ENCODE data around the gene GON7.
A peak's percentile ranks its signal among the peaks of the same experiment; 100 is the strongest.
"Not testable (repeated sequence)": the region's sequence is repeated elsewhere in the genome, so short reads cannot be mapped to it uniquely, and the experiment has no call there.

GON7 gene, protein sequence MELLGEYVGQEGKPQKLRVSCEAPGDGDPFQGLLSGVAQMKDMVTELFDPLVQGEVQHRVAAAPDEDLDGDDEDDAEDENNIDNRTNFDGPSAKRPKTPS

DNA sequence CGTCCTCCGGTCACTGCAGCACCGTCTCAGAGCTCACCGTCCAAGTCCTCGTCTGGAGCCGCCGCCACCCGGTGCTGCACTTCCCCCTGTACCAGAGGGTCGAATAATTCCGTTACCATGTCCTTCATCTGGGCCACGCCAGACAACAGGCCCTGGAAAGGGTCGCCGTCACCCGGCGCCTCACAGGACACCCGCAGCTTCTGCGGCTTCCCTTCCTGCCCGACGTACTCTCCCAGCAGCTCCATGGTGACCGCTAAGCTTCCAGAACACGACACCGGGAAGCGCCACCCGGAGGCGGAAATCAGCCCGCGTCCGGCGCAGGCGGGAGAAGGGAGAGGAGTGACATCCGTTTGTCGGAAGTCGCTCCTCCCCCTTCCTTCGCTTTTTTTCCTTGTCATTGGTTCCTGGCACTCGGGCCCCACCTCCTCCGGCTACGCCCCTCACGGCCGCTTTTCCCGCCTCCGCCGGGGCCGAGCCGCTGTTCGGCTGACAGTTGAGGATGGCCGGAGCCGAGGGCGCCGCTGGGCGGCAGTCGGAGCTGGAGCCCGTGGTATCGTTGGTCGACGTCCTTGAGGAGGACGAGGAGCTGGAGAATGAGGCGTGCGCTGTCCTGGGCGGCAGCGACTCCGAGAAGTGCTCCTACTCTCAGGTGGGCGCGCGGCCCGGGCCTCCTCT, at the start of gene GON7, which contains the start of gene UBR7:
Gene GON7 (minus strand): TSS at position 273 of the 675 bp plus-strand sequence. CDS start 28 bp downstream, at position 245.
Gene UBR7 (plus strand): TSS at position 464 of the 675 bp plus-strand sequence. CDS start 36 bp downstream, at position 500.
- DNase-seq (ENCODE audit: low spot score) = peak; percentile 96

DNA sequence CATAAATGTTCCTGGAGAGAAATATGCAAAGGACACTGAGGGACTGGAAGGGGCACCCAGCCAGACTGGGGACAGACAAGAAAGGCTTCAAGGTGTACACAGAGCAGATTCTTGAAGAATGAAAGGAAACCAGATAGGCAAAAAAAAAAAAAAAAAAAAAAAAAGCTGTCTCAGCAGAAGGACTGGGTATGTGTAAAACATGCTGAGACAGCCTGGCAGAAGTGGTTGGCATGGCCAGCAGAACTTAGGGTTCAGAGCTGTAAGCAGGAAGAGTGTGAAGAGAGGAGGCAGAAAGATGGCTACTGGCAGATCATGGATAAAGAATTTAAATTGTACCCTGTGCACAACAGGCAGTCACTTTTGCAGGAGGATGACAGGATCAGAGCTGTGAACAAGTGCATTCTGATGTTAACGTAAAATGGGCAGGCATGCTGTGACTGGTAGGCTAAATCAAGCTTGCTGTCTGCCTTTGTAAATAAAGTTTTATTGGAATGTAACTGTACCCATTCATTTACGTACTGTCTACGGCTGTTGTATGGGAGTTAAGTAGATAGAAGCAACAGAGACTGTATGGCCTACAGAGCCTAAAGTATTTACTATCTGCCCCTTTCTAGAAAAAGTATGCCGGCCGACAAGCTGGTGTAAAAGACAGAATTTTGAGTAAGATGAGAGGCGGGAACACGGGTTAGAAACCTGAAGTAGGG, 42.4 kb upstream of the GON7 start:
- DNase-seq (ENCODE audit: low spot score) = no peak

DNA sequence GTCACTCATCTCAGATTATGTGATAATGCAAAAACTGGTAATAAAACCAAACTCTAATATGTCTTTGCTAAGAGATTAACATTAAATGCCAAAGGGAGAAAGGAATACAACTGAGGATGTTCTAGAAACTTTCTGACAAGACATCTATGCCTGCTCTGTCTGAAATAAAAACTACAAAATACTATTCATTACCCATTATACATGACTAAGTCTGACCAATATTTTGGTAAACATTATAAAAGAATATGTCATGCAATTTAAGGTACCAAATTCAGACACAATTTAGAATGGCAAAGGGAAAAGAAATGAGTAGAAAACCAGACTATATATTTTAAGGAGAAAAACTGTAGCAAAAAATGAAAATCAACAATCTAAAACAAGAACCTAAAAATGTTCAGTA, 39.7 kb upstream of the GON7 start:
- no peak for DNase-seq (ENCODE audit: low spot score)

DNA sequence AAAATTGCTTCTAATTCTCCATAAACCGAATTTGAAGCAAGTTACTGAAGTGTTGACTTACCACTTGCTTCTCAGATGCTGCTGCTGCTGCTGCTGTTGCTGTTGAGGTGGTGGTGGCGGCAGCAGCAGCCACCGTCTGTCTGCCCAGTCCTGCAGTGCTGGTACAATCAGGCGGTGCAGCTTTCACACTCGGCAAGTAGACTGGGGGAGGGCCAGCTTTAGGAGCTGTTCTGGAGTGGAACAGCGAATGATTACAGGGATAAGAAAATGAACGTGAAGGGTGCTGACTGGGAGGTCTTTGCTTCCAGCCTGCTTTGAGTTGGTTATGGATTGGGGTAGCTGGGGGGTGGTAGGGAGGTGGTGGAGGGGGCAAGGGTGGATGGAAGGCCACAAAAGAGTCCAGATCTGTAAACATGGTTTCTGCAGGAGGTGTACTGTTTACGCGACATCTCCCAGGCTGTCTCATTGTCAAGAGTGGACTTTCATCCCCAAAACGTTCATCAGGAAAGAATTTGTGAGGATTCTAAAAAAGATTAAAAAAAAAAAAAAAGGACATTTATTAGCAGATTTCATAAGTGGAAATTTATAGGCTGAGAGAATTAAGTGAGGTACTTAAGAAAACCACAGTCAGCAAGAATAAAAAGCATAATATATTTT, 39.0 kb upstream of the GON7 start:
- no peak for DNase-seq (ENCODE audit: low spot score)

DNA sequence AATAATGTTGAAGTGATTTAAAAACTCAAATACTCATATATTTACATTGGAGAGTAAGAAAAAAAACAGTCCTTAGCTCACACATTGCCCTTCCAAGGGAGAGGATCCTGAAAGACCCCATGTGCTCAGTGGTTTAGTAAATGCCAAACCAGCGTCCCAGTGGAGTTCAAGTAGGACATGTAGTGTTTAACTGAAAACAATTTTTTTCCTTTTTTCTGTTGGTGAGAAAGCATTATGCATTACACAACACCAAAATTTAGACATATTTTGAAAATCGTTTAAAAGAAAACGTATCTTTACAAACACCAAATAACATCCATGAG, 33.8 kb upstream of the GON7 start:
- DNase-seq (ENCODE audit: low spot score) = no peak

DNA sequence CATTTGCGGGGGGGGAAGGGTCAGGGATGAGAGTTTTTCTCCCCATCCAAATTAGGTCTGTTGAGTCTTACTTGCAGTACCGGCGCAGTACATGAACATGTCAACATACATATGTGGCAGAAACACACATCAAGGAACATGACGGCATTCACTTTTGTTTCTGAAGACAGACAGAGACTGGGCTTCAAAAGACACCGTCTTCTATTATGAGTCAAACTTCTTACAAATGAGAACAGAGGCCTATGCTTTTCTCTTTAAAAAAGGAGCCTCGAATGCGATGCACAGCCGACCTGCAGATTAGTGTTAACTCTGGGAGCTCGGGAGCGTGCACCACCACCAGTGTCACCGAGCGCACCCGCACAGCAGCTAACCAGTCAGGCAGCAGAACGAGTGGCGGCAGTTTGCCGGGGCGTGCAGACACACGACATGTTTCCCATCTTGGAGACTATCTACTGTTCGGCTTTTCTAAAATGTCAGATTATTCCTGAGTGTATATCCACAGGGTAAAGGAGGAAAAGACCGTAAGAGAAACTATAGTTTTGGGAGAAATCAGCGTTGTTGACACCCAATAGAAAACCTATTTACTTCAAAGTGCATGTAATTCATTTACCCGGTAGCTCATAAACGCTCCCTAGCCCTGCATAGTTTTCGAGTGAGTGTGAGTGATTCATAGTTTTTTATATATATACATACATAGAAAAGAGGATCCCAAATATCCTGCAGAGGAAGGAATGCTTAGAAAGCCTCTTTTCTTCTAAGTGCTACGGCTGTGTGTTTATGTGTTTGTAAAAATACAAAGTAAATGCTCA, 33.2 kb upstream of the GON7 start:
- no peak for DNase-seq (ENCODE audit: low spot score)

DNA sequence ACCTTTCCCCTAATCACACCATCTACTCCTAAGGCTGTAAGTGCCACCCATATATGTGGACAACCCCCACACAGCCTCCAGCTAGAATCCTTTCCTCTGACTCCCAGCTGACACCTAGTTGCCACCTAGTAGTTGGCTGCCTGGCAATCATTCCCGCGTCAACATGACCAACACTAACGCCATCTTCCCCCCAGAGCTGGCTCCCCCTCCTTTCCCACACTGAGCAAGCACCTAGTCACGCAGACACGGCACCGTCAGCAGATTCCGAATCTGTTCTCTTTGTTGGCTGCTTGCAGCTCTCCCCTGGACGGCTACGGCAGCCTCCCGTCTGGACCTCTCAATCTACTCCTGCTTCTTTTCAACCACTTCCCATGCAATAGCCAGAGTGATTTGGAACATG, 27.9 kb upstream of the GON7 start:
- DNase-seq (ENCODE audit: low spot score) = no peak

DNA sequence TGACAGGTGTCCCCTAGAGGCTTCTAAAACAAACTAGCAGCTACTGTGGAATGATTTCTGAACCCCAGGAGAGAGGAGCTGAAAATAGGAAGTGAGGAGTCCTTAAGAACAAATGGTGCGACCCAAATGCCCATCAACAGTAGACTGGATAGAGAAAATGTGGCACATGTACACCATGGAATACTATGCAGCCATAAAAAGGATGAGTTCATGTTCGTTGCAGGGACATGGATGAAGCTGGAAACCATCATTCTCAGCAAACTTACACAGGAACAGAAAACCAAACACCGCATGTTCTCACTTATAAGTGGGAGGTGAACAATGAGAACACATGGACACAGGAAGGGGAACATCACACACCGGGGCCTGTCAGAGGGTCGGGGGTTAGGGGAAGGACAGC, 26.2 kb upstream of the GON7 start:
- not testable (repeated sequence) for DNase-seq (ENCODE audit: low spot score)

DNA sequence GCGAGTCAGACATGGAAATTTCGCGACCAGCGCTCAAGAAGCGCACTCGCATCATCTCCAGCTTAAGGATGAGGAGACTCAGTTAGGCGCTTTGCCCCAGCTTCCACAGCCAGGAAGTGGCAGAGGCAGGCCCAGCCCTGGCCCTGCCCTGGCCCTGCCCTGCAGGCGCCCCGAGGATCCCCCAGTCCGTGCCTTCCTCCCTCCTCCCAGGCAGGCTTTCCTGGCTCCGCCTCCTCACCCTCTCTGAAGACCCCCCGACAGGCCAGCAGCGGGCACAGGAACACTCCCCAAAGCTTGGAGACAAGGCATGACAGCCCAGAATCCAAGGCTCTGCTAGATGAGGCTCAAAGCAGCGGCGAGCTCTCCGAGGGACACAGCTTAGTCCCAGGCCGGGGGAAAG, 25.3 kb upstream of the GON7 start:
- no peak for DNase-seq (ENCODE audit: low spot score)

DNA sequence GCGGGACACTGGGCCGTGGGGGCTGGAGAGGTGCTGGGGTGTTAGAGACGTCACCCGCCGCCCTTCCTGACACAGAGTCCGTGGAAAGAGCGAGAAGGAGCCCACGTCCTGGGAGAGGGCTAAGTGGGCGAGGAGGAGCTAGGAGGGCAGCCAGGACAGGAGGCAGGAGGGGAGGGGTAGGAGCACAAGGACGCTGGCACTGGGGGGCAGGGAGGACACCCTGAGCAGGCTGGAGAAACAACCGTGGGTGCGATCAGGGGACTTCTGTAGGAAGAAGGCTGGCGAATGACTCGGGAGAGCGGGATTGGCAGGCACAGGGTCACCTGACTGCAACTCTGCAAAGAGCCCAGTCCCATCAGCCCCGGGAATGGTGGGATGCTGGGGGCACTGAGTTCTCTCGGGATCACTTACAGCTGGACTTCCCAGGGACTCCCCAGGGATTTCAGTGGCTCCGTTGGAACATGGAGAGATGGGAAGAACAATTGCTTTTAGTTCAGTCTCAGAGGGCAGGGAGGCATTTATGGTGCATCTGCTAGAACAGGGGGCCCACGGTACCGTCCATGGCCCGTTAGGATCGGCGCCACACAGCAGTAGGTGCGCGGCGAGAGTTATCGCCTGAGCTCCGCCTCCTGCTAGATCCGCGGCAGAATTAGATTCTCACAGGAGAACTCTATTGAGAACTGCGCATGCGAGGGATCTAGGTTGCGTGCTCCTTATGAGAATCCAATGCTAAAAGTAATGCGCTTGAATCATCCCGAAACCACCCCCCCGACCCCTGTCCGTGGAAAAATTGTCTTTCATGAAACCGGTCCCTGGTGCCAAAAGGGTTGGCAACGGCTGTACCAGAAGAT, 24.5 kb upstream of the GON7 start:
- no peak for DNase-seq (ENCODE audit: low spot score)

DNA sequence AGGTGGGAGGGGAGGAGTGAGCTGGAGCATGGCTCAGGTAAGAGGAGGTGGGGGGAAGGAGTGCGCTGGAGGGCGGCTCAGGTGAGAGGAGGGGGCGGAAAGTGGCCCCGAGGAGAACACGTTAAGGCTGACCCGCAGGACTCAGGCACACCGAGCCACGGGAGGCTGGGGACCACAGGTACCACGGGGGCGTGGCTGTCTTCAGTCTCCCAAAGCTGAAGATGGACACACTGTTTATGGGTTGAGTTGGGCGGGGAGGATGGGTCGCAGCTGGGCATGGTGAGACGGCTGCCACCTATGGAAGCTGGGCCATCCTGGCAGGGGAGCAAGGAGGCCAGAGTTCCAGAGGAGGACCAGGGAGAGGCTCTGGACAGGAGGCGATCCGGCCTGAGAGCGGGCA, 23.7 kb upstream of the GON7 start:
- DNase-seq (ENCODE audit: low spot score) = no peak

DNA sequence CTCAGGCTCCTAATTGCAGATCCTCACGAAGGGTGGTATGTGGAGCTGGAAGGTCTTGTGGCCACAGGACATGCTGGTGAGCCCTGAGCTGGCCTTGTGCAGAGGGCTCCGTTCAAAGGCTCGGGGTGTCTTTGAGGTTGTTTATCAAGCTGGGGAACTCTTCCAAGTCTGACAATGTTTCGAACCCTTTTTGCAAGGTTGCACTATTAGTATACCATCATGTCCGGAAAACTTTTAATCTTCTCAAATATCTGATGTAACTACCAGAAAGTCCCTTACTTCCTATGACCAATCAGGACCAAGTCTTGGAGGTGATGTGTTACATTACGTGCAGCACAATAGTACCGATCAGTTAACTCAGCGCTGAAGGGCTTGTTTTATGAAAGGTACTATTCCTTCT, 21.7 kb upstream of the GON7 start:
- no peak for DNase-seq (ENCODE audit: low spot score)

DNA sequence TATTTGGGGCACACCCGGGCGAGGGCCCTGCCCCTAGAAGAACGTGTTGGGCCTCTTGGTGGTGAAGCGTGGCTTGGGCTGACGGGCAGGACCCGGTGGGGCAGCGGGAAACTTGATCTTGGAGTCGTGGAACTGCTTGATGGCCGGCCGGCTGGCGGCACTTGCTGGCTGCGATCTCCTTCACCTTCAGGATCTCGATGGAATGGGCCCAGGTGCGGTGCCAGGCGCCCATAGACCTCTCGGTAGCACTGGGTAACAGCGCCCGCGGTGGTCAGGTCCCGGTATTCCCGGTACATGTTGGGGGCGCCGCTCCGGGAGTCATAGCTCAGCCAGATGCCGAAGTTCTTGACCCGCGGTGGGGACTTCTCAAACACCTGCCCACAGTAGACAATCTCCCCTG, 16.7 kb upstream of the GON7 start:
- DNase-seq (ENCODE audit: low spot score) = no peak

DNA sequence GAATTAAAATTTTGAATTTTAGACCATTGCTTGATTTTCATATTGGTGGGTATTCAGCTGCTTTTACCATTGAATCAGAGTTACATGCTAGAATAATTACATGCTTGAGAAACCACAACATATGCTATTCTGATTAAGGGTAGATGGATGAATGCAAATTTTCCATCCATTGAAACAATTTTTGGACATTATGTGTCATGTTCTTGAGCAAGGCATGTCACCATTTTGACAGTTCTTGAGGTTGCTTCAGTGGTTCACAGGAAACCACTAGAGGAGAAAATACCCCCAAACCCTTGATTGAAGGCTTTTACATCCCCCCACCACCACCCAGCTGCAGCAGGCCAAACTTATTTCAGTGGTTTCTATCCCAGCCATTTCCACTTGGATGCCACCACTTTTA, 13.6 kb upstream of the GON7 start:
- no peak for DNase-seq (ENCODE audit: low spot score)

DNA sequence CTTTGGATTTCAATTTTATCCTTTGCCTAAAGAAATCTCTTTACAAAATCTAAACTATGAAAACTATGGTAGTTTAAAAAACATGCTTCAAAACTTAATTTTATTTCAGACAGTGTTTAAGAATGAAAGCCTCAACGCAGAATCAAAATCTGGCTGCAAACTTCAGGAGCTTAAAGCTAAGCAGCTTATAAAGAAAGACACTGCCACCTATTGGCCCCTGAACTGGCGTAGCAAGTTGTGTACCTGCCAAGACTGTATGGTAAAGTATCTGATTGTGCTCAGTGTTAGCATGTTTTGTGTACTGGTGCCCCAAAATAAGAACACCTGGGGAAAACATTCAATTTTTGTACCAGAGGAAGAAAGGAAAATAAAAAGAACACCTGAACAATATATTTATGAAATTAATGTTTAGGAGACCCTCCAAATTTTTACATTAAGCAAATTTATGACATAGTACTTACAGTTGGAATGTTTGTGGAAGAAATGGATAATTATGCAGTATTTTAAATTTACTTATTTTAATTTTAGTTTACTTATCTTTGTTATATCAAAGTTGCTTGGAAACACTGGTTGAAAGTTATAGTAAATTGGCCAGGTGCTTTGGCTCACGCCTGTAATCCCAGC, 12.3 kb upstream of the GON7 start:
- no peak for DNase-seq (ENCODE audit: low spot score)

DNA sequence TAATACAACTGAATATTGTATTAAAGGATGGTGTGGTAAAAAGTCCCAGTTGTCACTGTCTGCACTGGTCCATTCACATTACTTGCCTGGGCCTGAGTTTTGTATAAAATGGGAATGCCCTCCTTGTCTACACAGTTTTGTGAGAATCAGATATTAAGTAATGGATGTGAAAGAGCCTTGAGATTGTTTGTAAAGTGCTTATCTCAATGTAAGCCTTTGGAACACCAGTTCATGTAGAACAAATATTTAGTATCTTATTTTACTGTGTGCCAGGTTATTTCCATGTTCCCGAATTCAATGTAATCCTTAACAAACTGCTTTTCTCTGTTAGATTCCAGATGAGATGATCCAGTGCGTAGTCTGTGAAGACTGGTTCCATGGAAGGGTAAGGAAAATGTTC, 7.7 kb upstream of the GON7 start:
- DNase-seq (ENCODE audit: low spot score) = no peak

DNA sequence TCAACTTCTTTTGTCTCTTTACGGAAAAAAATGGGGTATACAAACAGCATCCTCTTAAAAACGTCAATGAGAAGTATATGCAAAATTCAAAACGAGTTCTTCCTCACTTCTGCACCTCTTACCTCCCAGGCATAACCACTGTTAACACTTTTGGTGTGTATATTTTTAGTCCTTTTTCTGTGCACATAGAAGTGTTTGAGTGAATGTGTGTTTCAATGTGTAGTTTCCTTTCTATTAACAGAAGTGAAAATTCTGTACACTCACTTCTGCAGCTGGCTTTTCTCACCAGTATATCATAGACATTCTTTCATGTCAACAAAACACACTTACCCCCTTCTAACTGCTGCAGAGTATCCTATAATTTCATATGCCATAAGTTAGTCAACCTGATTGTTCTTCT, 5.6 kb upstream of the GON7 start:
- no peak for DNase-seq (ENCODE audit: low spot score)

DNA sequence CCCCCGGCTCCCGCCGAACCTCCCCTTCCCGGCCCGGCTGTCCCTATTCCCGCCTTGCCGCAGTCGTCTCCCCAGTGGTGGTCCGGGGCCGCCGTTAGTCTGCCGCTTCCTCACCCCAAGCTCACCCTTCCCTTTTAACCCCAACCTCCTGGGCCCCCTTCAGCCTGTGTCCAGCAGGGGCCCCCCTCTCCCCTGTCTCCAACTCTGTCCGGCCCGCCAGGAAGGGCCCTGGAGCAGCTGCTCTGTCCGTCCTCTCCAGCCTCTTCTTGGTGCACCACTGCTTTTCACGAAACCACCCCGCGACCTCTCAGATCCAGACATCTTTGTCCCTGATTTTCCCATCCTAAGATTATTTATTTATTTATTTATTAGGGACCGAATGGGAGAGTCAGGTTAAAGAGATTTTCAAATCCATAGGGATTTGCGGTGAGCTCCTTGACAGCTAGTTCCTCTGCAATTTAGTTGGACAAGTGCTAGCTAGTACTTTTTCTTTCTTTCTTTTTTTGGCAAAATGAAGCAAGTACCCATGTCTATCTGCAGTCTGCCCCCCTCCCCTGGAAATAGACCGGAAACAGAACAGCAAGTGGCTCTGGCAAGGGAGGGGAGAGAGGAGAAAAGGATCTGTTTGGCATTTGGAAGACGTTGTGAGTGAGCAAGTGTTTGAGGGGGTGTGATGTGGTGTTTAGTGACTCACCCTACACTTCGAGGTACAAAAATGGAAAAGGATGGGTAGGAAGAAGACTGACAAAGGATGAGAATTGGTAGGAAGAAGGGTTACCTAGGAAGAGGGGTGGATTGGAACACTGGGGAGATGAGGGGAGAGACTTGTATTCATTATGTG, 823 bp upstream of the GON7 start:
- DNase-seq (ENCODE audit: low spot score) = peak; percentile 81

DNA sequence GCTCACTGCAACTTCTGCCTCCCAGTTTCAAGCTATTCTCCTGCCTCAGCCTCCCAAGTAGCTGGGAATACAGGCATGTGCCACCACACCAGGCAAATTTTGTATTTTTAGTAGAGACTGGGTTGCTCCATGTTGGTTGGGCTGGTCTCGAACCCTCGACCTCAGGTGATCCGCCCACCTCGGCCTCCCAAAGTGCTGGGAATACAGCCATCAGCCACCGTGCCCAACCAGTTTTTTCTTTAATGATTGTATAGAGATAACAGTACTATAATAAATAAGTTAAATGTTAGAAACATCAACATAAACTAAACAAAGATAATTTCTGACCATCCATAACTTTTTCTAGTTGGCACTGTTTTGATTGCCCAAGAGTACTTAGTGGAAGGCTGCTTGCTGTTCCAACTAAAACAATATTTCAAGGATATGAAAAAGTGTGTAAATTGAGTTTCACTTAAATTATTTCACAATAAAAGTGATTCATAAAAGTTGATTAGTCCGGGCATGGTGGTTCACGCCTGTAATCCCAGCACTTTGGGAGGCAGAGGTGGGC, 5.6 kb downstream of the GON7 start:
- no peak for DNase-seq (ENCODE audit: low spot score)

DNA sequence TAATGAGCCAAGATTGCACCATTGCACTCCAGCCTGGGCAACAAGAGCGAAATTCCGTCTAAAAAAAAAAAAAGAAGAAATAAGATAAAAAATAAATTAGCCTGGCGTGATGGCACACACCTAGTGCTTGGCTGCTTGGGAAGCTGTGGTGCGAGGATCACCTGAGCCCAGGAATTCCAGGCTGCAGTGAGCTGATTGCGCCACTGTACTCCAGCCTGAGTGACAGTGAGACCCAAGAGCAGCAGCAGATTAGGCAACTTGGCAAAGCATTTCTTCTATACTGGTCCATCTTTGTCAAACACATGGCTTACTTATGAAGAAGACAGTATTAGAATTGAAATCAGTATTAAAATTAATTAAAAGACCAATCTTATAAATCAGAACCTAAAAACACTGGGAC, 6.3 kb downstream of the GON7 start:
- no peak for DNase-seq (ENCODE audit: low spot score)
